ENCODE results near the gene FERD3L. TPM values are rescaled to one million over a fixed set of nuclear protein-coding genes. Genes with fewer than 3 reads are reported as not detected.

Gene FERD3L
- total and polyA plus RNA-seq, 2 donors (not counting 3 experiments of a cell fraction or from before 2014, with no cell fraction given): not detected

DNA sequence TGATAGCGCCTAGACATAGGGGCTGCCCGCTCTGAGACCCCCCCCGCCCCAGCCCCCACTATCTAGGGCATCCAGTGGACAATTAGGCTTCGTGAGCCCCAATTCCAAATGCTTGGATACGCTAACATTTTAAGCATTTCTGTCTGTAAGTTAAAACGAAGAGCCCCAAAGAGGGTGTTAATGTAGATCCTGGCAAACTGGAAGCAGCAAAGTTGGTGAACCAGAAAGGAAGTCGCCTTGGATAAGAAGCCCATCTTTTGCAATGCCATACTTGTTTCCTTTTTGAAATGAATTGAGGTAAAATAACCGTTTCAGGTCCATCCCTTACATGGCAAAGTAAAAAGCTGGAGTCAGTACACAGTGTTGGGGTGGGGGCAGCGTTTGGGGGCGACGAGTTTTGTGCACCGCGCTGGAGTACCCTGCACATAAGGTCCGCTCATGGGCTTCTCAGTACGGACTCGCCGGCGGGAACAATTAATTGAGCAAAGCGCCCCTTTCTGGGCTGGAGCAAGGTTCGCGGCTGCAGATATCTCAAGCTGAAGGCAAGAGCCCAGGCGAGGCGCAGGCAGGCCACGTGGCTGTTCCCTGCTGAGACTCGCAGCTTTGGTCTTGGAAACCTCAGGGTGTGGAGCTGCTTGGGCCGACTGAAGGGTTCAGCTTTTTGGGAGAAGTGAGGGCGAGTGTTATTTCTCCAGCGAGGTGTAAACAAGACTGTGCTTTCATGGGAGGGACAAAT, 26.4 kb downstream of the FERD3L start:
- FAIRE-seq: peak; percentile 35
- no peak overlapping the region for H3K27ac ChIP-seq (ENCODE audit: insufficient read depth, low read depth, low read length)
- POLR2A ChIA-PET: no interaction called here

DNA sequence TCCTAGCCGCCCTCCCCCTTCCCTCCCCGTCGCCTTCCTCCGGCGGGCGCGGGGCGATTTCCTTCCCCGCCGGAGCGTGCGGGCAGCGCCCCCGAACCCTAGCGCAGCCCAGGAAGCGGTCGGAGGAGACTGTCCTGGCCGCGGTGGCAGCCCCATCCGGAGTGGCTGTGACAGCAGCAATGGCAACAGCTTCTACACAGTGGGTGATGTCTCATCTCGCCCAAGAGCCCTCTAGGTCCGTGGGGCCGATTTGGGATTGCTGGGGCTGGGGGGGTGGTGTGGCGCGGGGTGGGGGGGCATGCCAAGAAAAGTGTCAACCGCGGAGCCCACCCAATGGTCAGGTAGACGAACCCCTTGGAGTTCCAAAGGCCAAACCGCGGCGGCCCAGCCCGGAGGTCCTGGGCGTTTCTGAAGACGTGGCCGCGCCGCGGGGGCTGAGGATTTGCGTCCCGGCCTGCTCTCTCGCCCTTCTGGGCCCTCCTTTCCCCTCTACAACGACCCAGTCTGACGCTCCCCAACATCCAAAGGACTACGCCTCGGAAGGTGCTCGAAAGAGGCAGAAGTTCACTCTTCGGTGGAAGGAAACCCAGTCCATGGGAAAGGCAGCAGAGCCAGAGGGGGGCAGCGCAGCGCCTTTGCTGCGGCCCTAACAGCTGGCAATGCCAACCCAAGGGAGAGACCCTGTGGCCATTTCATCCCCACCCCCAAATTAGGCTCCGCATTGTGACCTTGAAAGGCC, 27.2 kb downstream of the FERD3L start:
- Histone ChIP-seq H3K9me3 (replicated peaks; ENCODE audit: control insufficient read depth, insufficient read depth, low read length) (no peaks in the 10 kb centered on the region), H3K36me3 (ENCODE audit: control insufficient read depth in 2 of 2, extremely low read depth in 1 of 2, insufficient read depth in 2 of 2, low read length in 2 of 2) (no peaks in the 10 kb centered on the region), H3K4me3 (replicated peaks in 1 of 3; ENCODE audit: insufficient read depth in 1 of 3, low read depth in 1 of 3, low read length in 3 of 3) (peak overlapping the region in 1 of 3 experiments; percentile 27), H3K27me3 (ENCODE audit: control insufficient read depth in 2 of 2, insufficient read depth in 2 of 2, low read length in 2 of 2) (peaks cover 63 to 90% of the 10 kb centered on the region in 2 experiments), H4K20me1 (replicated peaks; ENCODE audit: control insufficient read depth, extremely low read depth, insufficient read depth, low read length) (no peaks in the 10 kb centered on the region), H3K4me2 (ENCODE audit: insufficient read depth, low read length) (no peak overlapping the region), H3K9ac (replicated peaks; ENCODE audit: extremely low read depth, insufficient read depth, low read length) (no peak overlapping the region), H3K27ac (ENCODE audit: insufficient read depth, low read depth, low read length) (no peak overlapping the region), H2AFZ (ENCODE audit: low read depth, low read length) (no peak overlapping the region), H3K9me1 (replicated peaks; ENCODE audit: control insufficient read depth, extremely low read depth, insufficient read depth, low read length) (no peaks in the 10 kb centered on the region), H3K4me1 (ENCODE audit: control insufficient read depth, extremely low read depth, insufficient read depth, low read length) (peaks cover 13% of the 10 kb centered on the region), H3K79me2 (ENCODE audit: control insufficient read depth, insufficient read depth, low read length) (no peaks in the 10 kb centered on the region)
- POLR2A ChIA-PET: no interaction called here
- BruUV-seq (replicated peaks): no TSS peak
- no peak for FAIRE-seq
- dilution Hi-C loops (cut with MboI; ENCODE audit: extremely low pct_ligation_motif_present, low sequenced_read_pairs): no loop called here
- CTCF ChIA-PET: interaction anchor here (0.9 to 1.5 kb wide), 3 partner anchors 11 to 766 kb away, joined by 3 to 5 read pairs (median 3); no protein-coding TSS in a partner anchor
- intact Hi-C loops (cut with micrococcal nuclease): loop anchor here (1.0 to 5.0 kb wide), 2 partner anchors 9 to 451 kb away; no protein-coding TSS in a partner anchor
- no peak for TF ChIP-seq GATA2 (IDR thresholded peaks at IDR 0.05; ENCODE audit: insufficient read depth, insufficient read length, low read depth, low read length)
- TF ChIP-seq, protein P1, sequence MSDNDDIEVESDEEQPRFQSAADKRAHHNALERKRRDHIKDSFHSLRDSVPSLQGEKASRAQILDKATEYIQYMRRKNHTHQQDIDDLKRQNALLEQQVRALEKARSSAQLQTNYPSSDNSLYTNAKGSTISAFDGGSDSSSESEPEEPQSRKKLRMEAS (IDR thresholded peaks at IDR 0.05; ENCODE audit: insufficient read depth, insufficient read length): no peak
- TF ChIP-seq EZH2 (IDR thresholded peaks at IDR 0.05; ENCODE audit: borderline replicate concordance, low read depth, low read length, severe bottlenecking): peak; percentile 78
- no peak for DNase-seq (ENCODE audit: low read depth, low spot score)

More for the DNA sequence above, 26.4 kb downstream of the FERD3L start:
- dilution Hi-C loops (cut with MboI; ENCODE audit: extremely low pct_ligation_motif_present, low sequenced_read_pairs): no loop called here
- H3K36me3 ChIP-seq (ENCODE audit: control insufficient read depth in 2 of 2, extremely low read depth in 1 of 2, insufficient read depth in 2 of 2, low read length in 2 of 2): no peaks in the 10 kb centered on the region
- DNase-seq (ENCODE audit: low read depth, low spot score): no peak
- H2AFZ ChIP-seq (ENCODE audit: low read depth, low read length): no peak overlapping the region
- no peaks in the 10 kb centered on the region for H4K20me1 ChIP-seq (replicated peaks; ENCODE audit: control insufficient read depth, extremely low read depth, insufficient read depth, low read length)
- H3K9ac ChIP-seq (replicated peaks; ENCODE audit: extremely low read depth, insufficient read depth, low read length): no peak overlapping the region
- H3K27me3 ChIP-seq (ENCODE audit: control insufficient read depth in 2 of 2, insufficient read depth in 2 of 2, low read length in 2 of 2): peaks cover 61 to 82% of the 10 kb centered on the region in 2 experiments
- no TSS peak for BruUV-seq (replicated peaks)
- no peaks in the 10 kb centered on the region for H3K9me1 ChIP-seq (replicated peaks; ENCODE audit: control insufficient read depth, extremely low read depth, insufficient read depth, low read length)
- CTCF ChIA-PET: interaction anchor here (0.9 to 1.8 kb wide), 5 partner anchors 11 to 766 kb away, joined by 3 to 5 read pairs (median 3); no protein-coding TSS in a partner anchor
- H3K79me2 ChIP-seq (ENCODE audit: control insufficient read depth, insufficient read depth, low read length): no peaks in the 10 kb centered on the region
- no peak overlapping the region for H3K4me3 ChIP-seq (replicated peaks in 1 of 3; ENCODE audit: insufficient read depth in 1 of 3, low read depth in 1 of 3, low read length in 3 of 3)
- peaks cover 13% of the 10 kb centered on the region for H3K4me1 ChIP-seq (ENCODE audit: control insufficient read depth, extremely low read depth, insufficient read depth, low read length)
- intact Hi-C loops (cut with micrococcal nuclease): loop anchor here (1.0 to 5.0 kb wide), 2 partner anchors 10 to 452 kb away; no protein-coding TSS in a partner anchor
- no peaks in the 10 kb centered on the region for H3K9me3 ChIP-seq (replicated peaks; ENCODE audit: control insufficient read depth, insufficient read depth, low read length)
- no peak overlapping the region for H3K4me2 ChIP-seq (ENCODE audit: insufficient read depth, low read length)
- TF ChIP-seq POLR2A (IDR thresholded peaks at IDR 0.05; ENCODE audit: low read depth, low read length): no peak
- peak; percentile 84 for TF ChIP-seq EZH2 (IDR thresholded peaks at IDR 0.05; ENCODE audit: borderline replicate concordance, low read depth, low read length, severe bottlenecking)

All from endothelial cell of umbilical vein (primary cell).